Kasumi-1 (cell line): Measurements from ENCODE around the gene PDE4D.

Experiments
- DNase-seq, 2 experiments: peaks; one replicate each; lab custom pipeline; 2025; lab: John Stamatoyannopoulos, UW

The PDE4D gene

DNA sequence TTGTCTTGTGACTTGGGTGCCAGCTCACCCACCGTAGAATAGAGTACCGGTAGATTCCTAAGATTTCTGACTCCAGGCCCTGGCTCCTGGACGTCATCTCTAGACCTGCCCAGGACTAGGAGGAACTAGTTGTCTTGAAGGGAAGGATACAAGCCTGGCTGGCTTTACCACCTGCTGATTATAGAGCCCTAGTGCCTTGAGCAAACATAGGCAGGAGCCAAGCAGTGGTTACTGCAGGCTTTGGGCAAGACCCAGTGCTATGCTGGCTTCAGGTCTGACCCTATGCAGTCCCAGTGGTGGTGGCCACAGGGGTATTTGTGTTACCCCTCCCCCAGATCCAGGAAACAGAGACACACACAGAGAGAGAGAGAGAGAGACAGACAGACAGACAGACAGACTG lies 606.2 kb downstream of the PDE4D start:
- no peak for DNase-seq

DNA sequence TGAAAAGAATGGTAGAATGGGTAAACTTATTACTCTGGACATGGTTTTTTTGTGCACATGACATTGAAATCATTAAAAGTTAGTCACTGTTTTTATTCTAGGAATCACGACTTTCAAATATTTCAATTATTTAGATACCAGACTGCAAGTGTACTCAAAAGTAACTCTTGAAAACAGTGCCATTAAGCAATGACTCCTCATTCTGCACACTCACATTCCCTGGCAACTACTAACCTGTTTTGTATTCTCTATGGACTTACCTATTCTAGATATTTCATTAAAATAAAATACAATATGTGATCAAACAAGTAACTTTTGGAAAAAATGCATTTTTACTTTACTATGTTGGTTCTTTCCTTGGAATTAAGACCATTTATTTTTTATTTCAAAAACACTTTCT lies 607.0 kb downstream of the PDE4D start:
- no peak for DNase-seq

GRCh38 chr5:59285300-59286016 lies 608.1 kb downstream of the PDE4D start:
- no peak for DNase-seq

GRCh38 chr5:59282726-59283125 lies 610.8 kb downstream of the PDE4D start:
- DNase-seq, result no peak

DNA sequence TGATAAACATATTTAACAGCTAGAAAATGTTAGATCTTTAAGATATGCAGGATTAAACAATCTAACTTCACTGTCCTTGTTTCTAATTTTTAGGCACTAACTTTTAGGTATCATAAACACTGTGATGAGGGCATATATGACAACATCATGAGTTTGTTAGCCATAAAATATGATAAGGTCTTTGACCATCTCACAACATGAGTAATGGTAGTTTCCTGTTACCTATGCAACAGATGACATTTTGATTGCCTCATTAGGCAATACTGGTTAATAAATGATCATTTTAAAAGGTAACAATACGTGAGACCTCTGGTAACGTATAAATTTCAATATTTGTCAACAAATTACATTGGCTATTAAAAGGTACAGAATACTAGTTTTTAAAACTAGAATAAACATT lies 613.5 kb downstream of the PDE4D start:
- DNase-seq, result no peak

DNA sequence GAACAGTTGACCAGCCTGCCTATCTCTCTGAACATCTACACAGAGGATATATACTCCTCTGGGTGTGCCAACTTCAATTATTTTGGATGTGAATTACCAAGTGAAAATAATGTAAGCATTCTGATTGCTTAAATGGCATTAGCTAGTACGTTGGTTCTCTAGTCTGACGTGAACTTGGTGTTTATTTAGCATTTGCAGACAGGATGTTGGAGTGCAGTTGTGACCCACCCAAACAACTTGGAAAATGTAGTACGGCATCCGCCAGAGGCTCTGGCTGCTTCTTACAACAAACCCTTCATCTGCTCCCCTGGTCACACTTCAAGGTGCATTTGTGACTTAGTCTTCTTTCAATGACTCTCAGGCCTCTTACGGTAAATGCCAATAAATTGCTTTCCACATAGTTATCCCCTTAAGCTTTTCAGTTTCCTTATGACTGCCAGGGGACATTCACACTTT lies 616.6 kb downstream of the PDE4D start:
- DNase-seq, result no peak

DNA sequence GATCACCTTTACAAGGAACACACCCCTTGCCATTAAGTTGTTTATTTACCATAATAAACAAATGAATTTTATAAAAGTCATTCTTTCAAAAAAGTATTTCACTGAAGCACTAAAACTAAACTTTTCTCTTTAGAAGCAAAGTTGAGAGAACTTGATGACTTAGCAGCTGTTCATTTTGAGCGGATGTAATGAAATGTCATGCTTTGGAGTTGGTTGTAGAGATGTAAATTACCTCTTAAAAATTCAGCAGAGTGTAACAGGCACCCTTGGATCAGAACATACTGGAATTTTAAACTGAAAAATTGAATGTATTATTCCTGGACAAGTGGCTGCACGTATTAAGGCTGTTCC lies 617.2 kb downstream of the PDE4D start:
- DNase-seq, result no peak

- no peak for DNase-seq
Observed at GRCh38 chr5:59275510-59276324, 617.8 kb downstream of the PDE4D start.

GRCh38 chr5:59275170-59275509 lies 618.4 kb downstream of the PDE4D start:
- no peak for DNase-seq

DNA sequence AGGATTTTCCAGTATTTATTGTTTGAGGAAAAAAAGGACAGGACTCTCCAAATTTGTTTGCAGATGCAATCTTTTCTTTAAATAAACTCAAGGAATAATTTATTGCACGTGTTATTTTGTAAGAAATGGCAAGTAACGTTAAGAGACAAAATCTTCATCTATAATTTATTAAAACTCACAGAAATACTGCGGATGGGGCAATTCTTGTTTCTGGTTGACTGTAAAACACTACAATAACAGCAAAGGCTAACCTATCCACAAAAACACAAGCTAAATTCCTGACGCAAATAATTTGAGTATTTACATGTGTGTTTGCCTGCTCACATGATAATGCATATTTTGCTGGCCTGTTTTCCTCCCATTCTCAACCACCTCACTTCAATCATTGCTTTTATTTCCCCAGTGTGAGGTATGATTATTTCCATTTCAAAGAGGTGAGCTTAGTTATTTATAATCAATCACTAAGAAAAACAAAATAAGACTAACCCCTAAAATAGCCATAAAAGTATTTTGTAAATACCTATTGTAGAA lies 619.4 kb downstream of the PDE4D start:
- DNase-seq, result no peak

GRCh38 chr5:59272809-59273427 lies 620.6 kb downstream of the PDE4D start:
- DNase-seq, result no peak

- no peak for DNase-seq
Observed at GRCh38 chr5:59268756-59269415, 624.6 kb downstream of the PDE4D start.

DNA sequence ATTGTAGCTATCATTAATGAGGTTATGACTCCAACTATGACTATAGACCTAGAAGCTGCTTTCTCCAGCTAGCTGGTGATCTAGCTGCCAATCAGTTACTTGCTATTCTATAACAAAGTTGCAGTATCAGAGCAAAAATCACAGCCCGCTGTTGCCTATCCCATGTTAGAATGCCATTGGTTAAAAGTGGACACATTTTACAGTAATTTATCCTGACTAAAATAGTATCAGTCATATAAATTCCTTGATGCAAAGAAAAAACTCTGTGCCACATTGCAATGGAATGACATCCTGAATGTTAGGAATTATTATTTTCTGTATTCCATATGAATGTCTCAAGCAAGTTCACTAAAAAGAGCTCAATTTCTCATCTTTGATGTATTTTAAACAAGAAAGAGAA lies 626.5 kb downstream of the PDE4D start:
- DNase-seq, result no peak

DNA sequence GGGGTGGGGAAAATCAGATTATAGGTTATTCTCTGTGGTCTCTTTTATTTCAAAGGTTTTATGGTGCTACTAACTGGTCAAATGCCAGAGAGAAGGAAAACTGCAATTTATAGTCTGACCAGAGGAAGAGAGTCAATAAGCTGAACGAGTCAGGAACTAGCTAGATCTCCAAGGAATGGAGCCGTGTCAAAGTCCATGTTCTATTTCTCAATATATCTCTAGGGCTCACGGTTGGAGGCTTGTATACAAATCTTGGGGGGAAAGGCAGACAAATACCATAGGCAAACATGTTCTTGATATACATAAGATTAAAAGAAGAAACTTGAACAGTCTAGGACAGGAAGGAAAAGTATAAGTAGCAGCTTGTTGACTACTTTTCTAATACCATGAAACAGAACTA lies 627.1 kb downstream of the PDE4D start:
- no peak for DNase-seq

- no peak for DNase-seq
Observed at GRCh38 chr5:59264639-59265245, 628.8 kb downstream of the PDE4D start.

DNA sequence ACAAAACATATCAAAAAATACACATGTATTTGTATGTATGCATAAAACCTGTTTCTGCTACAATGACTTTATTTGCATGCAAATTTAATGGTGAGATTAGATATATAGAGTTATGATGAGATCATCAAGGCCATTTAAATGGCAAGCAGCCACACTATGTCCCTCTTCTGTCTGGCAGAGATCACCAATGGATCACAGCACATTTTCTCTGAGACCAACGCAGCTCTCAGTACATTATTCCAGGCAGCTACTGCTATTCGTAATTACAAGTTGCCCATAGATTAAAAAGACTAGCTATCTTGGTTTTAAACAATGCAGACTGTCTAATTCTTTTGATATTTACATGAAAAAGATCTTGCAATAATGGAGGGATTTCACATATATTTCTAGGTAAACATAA lies 629.5 kb downstream of the PDE4D start:
- no peak for DNase-seq

- DNase-seq, result no peak
Observed at GRCh38 chr5:59261969-59262368, 631.6 kb downstream of the PDE4D start.

DNA sequence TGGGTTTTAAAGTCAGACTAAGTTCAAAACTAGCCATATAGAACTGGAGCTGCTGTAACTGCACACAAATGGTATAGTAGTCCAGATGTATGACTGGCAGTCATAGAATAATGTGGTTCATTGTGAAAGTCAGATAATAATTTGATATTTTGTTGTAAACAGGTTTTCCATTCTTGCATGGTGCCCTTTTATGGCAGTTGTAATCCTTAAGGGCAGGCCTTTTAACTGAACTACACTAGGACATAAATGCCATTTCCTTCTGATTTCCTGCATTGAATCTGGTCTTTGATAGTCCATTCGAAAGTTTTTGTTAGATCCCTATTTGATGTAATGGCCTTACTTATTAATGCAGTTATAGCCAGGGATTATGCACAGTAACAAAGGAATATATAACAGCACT lies 632.6 kb downstream of the PDE4D start:
- no peak for DNase-seq

GRCh38 chr5:59260200-59260599 lies 633.3 kb downstream of the PDE4D start:
- no peak for DNase-seq

DNA sequence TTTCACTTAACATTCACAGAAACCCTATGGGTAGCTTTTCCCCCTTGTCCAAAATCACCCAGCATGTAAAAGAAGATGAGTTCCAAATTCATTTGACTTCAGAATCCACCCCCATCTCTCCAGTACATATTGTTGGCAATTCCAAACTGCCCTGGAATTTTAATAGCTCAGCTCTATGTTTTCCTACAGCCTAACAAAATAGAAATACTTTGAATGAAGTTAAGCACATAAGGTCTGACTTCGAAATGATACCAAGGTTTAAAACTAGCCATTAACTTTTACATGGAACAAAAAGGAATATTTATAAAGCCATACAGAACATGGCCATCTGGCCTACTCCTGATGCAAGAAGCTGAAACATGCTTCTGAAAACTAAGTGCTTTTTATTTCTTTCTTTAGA lies 634.3 kb downstream of the PDE4D start:
- no peak for DNase-seq

DNA sequence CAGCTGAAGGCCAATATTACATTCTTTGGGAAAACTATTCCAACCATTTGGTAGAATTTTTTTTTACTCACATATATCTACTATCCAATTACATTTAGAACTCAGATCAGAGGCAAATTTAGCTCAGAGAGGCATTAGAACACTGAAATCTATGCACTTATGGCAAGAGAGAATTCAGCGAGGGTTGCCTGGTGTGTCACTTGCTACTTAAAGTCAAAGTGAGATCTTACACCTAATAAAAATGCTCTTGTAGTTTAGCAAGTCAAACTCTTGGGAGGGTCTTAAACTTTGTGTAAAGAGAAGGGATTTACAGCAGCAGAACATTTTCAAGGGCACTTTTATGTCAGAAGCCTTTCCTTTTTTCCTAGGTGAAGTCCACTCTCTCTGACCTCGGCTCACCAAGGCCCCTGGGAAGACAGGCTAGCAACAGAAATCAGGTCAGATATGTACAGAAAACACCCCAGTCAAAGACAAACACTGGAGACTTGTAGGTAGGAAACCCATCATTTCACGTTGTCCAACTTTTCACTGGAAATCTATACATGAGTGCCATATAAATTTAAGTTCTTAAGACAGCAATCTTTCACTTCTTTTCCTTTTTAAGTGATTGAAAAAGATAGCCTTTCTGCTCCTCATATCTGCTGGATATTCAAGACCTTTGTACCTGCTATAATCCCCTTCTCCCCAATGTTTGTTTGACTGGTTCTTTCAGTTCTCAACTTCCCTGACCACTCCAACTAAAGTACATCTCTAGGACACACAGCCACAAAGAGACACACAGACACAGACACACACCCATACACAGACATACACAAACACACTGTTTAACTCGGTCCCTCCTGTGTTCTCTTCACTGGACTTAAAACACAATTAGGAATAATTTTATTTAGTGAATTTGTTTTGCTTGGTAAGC lies 635.8 kb downstream of the PDE4D start:
- DNase-seq, result no peak
